ENCODE measurements around the gene VAX1.
A peak's percentile ranks its signal among the peaks of the same experiment; 100 is the strongest.

VAX1 gene

DNA sequence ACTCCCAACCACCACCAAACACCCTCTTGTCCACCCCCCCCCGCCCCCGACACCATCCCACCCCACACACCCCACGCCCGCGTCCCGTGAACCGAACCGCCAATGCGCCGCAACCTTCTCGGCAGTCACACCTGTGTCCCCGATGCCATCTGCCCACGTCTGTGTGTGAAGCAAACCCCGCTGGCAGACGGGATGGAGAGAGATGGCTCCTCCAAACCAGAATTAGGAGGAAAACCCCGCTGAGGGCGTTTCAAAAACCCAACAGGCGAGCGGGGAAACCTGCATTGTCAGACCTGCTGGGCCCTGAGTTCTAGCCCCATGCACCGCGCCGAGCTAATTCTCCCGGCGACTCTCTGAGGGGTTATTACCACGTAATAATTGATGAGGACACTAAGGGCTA, 30.7 kb upstream of the VAX1 start:
- Mint-ChIP-seq H3K36me3 (ENCODE audit: low read depth) (no peaks in the 10 kb centered on the region), H3K27ac (no peak overlapping the region), H3K27me3 (ENCODE audit: low read depth, poor library complexity) (peaks cover 100% of the 10 kb centered on the region), H3K4me3 (no peak overlapping the region), H3K4me1 (peaks cover 6% of the 10 kb centered on the region), H3K9me3 (no peaks in the 10 kb centered on the region)
- no peak for DNase-seq
- TF ChIP-seq, protein P1, sequence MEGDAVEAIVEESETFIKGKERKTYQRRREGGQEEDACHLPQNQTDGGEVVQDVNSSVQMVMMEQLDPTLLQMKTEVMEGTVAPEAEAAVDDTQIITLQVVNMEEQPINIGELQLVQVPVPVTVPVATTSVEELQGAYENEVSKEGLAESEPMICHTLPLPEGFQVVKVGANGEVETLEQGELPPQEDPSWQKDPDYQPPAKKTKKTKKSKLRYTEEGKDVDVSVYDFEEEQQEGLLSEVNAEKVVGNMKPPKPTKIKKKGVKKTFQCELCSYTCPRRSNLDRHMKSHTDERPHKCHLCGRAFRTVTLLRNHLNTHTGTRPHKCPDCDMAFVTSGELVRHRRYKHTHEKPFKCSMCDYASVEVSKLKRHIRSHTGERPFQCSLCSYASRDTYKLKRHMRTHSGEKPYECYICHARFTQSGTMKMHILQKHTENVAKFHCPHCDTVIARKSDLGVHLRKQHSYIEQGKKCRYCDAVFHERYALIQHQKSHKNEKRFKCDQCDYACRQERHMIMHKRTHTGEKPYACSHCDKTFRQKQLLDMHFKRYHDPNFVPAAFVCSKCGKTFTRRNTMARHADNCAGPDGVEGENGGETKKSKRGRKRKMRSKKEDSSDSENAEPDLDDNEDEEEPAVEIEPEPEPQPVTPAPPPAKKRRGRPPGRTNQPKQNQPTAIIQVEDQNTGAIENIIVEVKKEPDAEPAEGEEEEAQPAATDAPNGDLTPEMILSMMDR (IDR thresholded peaks at IDR 0.05) = no peak

DNA sequence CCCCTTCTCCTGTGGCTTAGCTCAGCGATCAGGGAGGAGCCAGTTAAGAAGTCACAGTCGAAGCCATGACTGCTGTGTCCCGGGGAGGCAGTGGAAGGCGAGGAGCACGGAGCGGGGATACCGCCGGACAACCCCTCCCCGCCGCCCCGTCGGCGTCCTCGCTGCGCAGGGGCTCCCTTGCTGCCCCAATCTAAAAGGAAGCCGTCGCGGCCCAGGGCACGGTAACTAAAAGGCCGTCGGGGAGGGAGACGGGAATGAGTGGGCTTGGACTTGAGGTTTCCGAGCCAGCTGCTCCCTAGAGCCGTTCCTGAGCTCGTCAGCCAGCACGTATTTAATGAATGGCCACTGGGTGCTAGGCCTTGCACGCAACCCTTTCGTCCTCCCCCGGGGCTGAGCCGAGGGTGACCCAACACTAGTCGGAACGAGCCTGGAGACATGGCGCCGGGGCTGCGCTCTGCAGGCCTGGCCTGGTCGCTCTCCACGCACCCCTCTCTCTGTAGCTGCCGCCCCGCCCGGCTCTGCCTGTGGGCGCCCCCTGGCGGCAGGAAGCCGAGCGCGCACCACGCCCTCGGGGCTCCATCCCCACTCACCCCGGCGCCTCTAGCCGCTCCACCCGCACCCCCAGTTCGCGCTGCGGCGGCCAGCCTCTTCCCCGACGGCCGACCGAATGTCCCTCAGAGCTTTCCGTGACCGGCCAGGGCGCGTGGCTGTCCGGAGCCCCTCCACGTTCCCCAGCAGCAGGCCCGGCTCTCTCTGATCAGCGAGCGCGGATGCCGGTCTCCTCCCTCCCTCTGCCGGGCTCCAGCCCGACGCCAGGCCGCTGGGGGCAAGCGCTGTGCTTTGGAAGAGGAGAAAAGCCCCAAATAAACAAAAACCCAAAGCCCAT, 30.0 kb upstream of the VAX1 start:
- TF ChIP-seq, protein P1 (IDR thresholded peaks at IDR 0.05) = peak; percentile 96
- H3K9me3 Mint-ChIP-seq = no peaks in the 10 kb centered on the region
- H3K4me3 Mint-ChIP-seq = peak overlapping the region; percentile 54
- peaks cover 6% of the 10 kb centered on the region for H3K4me1 Mint-ChIP-seq
- no peaks in the 10 kb centered on the region for H3K36me3 Mint-ChIP-seq (ENCODE audit: low read depth)
- peak; percentile 87 for DNase-seq
- no peak overlapping the region for H3K27ac Mint-ChIP-seq
- H3K27me3 Mint-ChIP-seq (ENCODE audit: low read depth, poor library complexity) = peaks cover 100% of the 10 kb centered on the region

DNA sequence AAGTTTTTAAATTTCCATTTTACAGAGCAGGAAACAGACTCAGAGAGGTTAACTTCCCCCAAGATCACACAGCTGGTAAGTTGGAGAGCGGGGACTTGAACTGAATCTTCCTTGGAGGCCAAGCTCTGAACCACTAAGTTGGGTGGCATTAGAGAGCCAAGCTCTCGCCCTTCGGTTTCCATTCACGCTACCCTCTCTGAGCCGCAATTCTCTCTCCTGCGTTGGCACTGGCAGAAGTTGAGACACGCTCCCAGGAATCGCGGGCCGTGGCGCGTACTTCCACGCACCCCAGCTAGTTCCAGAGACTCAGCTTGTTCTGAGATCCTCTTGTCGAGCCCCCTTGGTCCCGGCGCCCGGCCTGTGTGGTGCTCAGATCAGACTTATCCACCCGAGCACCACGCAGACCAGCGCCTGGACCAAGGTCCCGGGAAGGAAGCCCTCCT, 29.3 kb upstream of the VAX1 start:
- Mint-ChIP-seq H3K27me3 (ENCODE audit: low read depth, poor library complexity) (peaks cover 100% of the 10 kb centered on the region), H3K4me3 (peak overlapping the region; percentile 54), H3K4me1 (peaks cover 9% of the 10 kb centered on the region), H3K27ac (no peak overlapping the region), H3K9me3 (no peaks in the 10 kb centered on the region), H3K36me3 (ENCODE audit: low read depth) (no peaks in the 10 kb centered on the region)
- TF ChIP-seq, protein P1 (IDR thresholded peaks at IDR 0.05) = no peak
- DNase-seq = peak; percentile 15

DNA sequence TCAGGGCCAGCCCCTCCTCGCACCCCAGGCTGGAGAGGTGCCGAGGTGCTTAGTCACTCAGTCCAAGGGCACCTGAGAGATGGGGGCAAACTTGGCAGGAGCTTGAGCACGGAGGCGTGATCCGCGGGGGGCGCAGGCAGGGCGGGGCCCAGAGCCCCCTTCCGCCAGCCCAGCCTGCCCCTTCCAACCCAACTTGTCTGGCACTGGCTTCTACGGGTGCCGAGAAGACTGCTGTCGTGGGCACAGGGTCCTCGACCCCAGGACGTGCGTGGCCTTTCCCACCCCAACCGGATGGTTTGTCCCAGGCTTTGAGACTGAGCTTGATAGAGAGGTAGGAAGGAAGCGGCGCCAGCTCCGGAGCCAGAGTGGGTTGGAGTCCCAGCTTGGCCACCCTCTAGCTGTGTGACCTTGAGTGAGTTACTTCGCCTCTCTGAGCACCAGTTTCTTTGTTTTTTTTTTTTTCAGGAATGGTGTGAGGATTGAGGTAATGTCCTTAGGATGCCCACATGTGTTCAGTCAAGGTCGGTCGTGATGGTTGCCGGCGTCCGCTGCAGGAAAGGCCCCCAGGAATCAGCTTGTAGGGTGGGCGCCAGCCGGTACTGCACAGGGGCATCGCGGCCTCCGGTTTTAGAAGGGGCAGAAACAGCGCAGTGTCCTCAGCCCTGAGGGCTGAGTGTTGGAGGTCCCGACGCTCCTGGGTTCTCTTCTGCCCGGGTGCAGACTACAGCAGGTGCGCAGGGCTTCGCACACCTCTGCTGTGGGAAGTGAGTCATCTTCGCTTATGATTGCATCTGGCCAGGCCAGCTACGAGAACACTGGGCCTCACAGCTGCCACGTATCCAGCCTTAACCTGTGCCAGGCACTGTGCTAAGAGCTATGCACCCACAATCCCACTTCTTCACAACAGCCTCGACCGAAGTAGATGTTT, 28.6 kb upstream of the VAX1 start:
- Mint-ChIP-seq H3K4me1 (peaks cover 13% of the 10 kb centered on the region), H3K27me3 (ENCODE audit: low read depth, poor library complexity) (peaks cover 100% of the 10 kb centered on the region), H3K36me3 (ENCODE audit: low read depth) (no peaks in the 10 kb centered on the region), H3K9me3 (no peaks in the 10 kb centered on the region), H3K27ac (no peak overlapping the region), H3K4me3 (no peak overlapping the region)
- TF ChIP-seq, protein P1 (IDR thresholded peaks at IDR 0.05) = no peak
- DNase-seq = no peak

DNA sequence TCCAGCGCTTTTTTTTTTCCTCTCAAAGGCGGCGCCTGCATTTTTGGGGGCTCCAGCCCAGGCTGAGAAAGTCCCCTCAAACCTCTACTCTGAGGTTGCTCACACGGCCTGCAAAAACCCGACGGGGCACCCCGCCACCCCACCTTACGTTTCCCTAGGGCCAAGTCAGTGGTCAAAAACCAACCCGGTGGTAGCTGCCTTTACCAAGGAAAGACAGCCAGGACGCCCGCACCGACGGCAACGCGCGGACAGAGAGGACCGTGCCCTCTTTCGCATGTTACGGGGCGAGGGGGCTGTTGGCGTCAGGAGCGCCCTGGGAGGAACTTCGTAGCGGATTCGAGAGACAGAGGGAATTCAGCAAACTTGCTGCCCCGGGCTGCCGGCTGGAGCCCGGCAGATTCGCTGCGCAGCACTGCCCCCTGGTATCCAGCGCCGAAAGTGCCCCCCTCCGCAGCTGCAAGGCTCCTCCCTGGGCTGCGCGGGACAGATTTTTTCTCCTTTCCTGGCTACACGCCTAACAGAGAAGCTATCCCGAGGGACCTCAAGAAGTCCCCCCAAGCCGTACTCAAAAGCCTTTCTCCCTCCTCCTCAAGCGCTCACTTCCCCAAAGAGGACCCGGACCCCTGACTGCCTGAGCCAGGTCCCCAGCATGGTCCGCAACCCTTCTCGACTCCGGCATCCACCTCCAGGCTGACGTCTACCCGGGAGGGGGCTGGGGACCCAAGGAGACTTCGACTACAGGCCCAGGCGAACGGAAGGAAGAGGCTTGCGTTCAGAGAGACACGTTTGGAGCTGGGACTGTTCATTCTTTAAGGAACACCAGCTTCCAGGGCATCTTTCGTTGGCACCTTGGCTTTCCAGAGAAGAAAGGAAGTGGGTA, 27.7 kb upstream of the VAX1 start:
- peak; percentile 80 for DNase-seq
- Mint-ChIP-seq H3K36me3 (ENCODE audit: low read depth) (no peaks in the 10 kb centered on the region), H3K4me3 (no peak overlapping the region), H3K27me3 (ENCODE audit: low read depth, poor library complexity) (peaks cover 100% of the 10 kb centered on the region), H3K27ac (no peak overlapping the region), H3K9me3 (no peaks in the 10 kb centered on the region), H3K4me1 (peaks cover 13% of the 10 kb centered on the region)
- TF ChIP-seq, protein P1 (IDR thresholded peaks at IDR 0.05) = peak; percentile 62
